Loucy (cell line): ENCODE results near the gene CACNB2.
A peak's percentile ranks its signal among the peaks of the same experiment; 100 is the strongest.

Experiments
- H2AFZ ChIP-seq: fragments of 200-600 bp; sonication (generic); 2 replicates; pipeline ENCODE4 v1.6.0; 2016; ENCODE audit warnings: antibody characterized with exemption, mild to moderate bottlenecking, low read length, moderate library complexity
- H3F3A ChIP-seq: fragments of 200-600 bp; 2 replicates; pipeline ENCODE4 v1.6.0; 2016; ENCODE audit warnings: antibody characterized with exemption, low read depth, mild to moderate bottlenecking
- H3K27me3 ChIP-seq: fragments of 200-600 bp; sonication (generic); 2 replicates; pipeline ENCODE4 v1.6.1; 2014; ENCODE audit warnings: low read length, mild to moderate bottlenecking; ENCODE audit not compliant: insufficient read depth, poor library complexity, severe bottlenecking
- H3K36me3 ChIP-seq: fragments of 200-600 bp; sonication (generic); 2 replicates; pipeline ENCODE4 v1.6.1; 2016; ENCODE audit warnings: low read length; ENCODE audit not compliant: insufficient read depth
- H3K4me1 ChIP-seq: fragments of 200-600 bp; sonication (generic); 2 replicates; pipeline ENCODE4 v1.5.1; 2014; ENCODE audit warnings: low read length, mild to moderate bottlenecking; ENCODE audit not compliant: insufficient read depth, poor library complexity, severe bottlenecking
- H3K4me2 ChIP-seq: fragments of 200-600 bp; sonication (generic); 2 replicates; pipeline ENCODE4 v1.6.0; 2014; ENCODE audit warnings: antibody characterized with exemption, low read length, low read depth, mild to moderate bottlenecking; ENCODE audit not compliant: poor library complexity, severe bottlenecking
- H3K4me3 ChIP-seq: fragments of 200-600 bp; sonication (generic); 2 replicates; pipeline ENCODE4 v1.5.1; 2014; ENCODE audit warnings: low read length, mild to moderate bottlenecking, mixed read lengths; ENCODE audit not compliant: poor library complexity, severe bottlenecking
- H3K79me2 ChIP-seq: fragments of 200-600 bp; sonication (generic); 2 replicates; pipeline ENCODE4 v1.6.1; 2014; ENCODE audit warnings: low read length; ENCODE audit not compliant: insufficient read depth
- H3K9ac ChIP-seq: fragments of 200-600 bp; sonication (generic); 2 replicates; pipeline ENCODE4 v1.6.0; 2014; ENCODE audit warnings: mild to moderate bottlenecking, low read depth, low read length, moderate library complexity; ENCODE audit not compliant: poor library complexity, severe bottlenecking
- H3K9me2 ChIP-seq: fragments of 200-600 bp; sonication (generic); replicated peaks from 2 replicates; pipeline ENCODE4 v1.6.1; 2016; ENCODE audit warnings: low read depth, low read length, mixed read lengths
- H3K9me3 ChIP-seq: fragments of 200-600 bp; sonication (generic); 2 replicates; pipeline ENCODE4 v1.6.1; 2014; ENCODE audit warnings: mild to moderate bottlenecking, antibody characterized with exemption, low read length, low read depth; ENCODE audit not compliant: insufficient read depth
- H4K20me1 ChIP-seq: fragments of 200-600 bp; sonication (generic); 2 replicates; pipeline ENCODE4 v1.6.0; 2014; ENCODE audit warnings: antibody characterized with exemption, low read length, mild to moderate bottlenecking; ENCODE audit not compliant: insufficient read depth, poor library complexity, severe bottlenecking
- CTCF ChIP-seq: fragments of 200-600 bp; sonication (generic); conservative IDR thresholded peaks from 2 replicates; pipeline ENCODE4 v1.5.1; 2014; ENCODE audit warnings: mild to moderate bottlenecking, antibody characterized with exemption, low read length
- EZH2phosphoT487 ChIP-seq: fragments of 200-600 bp; IDR thresholded peaks from 2 replicates; pipeline ENCODE4 v1.6.1; 2018; ENCODE audit warnings: antibody characterized with exemption, mild to moderate bottlenecking, moderate library complexity, borderline replicate concordance

The CACNB2 gene

DNA sequence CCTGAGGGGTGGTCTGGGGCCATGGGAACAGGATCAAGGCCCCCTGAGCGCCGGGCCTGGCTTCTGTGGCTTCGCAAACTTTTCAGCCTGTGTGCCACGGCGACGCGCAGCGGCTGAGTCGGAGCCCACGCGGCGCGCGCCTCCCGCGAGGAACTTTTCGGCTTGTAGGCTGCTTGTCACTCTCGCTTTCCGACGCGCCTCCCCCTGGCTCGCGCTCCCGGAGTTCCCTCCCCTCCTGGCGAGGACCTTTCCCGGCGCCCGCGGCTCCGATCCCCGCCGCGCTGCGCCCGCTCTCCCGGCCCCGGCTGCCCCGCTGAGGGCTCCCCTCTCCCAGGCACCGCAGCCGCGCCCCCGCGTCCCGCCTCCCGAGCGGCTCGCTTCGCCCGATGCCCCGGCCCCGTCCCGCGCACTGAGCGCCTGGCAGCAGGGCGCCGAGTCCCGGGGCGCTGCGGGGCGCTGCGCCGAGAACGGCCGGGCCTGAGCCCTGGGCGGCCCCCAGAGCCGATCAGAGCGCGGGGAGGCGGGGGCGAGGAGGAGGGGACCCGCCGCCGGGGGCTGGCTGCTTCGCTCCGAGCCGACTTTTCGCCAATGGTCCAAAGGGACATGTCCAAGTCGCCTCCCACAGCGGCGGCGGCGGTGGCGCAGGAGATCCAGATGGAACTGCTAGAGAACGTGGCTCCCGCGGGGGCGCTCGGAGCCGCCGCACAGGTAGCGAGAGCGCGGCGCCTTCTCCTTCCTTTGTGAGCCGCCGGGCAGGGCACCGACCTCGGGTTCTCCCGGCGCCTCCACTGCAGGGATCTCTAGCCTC lies at the start of gene CACNB2:
Gene CACNB2, plus strand, starts transcription at position 276 of the 808 bp plus-strand sequence.
- Histone ChIP-seq H3K27me3 (peaks cover 16% of the 10 kb centered on the region), H3K9me2 (no peaks in the 10 kb centered on the region), H3F3A (no peaks in the 10 kb centered on the region), H3K36me3 (no peaks in the 10 kb centered on the region), H4K20me1 (no peaks in the 10 kb centered on the region), H3K4me3 (peak within 1 kb of the TSS; percentile 48), H2AFZ (peak within 1 kb of the TSS; percentile 25; the same call in 1 of the 2 replicates), H3K9me3 (no peaks in the 10 kb centered on the region), H3K9ac (no peak within 1 kb of the TSS), H3K4me1 (no peaks in the 10 kb centered on the region), H3K79me2 (no peaks in the 10 kb centered on the region), H3K4me2 (peak within 1 kb of the TSS; percentile 47)
- TF ChIP-seq EZH2phosphoT487 (no peak), CTCF (no peak)

DNA sequence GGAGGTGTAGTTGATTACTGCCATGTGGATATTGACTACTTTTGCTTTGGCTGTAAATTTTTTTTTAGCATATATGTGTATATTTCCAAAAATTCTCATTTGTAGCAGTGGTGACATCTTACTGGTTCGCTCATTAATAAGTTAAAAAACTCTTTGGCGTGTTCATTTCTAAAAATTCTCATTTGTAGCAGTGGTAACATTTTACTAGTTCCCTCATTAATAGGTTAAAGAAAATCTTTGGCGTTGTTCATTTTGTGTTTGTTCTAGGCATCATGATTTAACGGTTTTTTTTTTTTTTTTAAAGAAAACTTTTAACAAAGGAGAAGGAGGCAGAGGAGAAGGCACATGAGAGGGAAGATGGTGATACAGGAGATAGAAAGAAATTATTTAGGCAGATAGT lies 45.9 kb upstream of the CACNB2 start:
- no peak overlapping the region for H3K4me3 ChIP-seq
- H3K79me2 ChIP-seq = no peaks in the 10 kb centered on the region
- no peak overlapping the region for H3K9ac ChIP-seq
- no peak overlapping the region for H2AFZ ChIP-seq
- no peaks in the 10 kb centered on the region for H3K9me2 ChIP-seq
- no peaks in the 10 kb centered on the region for H3K36me3 ChIP-seq
- H3F3A ChIP-seq = no peaks in the 10 kb centered on the region
- no peaks in the 10 kb centered on the region for H3K27me3 ChIP-seq
- no peaks in the 10 kb centered on the region for H3K9me3 ChIP-seq
- no peaks in the 10 kb centered on the region for H3K4me1 ChIP-seq
- no peak for TF ChIP-seq CTCF
- no peak for TF ChIP-seq EZH2phosphoT487
- no peak overlapping the region for H3K4me2 ChIP-seq
- H4K20me1 ChIP-seq = no peaks in the 10 kb centered on the region

DNA sequence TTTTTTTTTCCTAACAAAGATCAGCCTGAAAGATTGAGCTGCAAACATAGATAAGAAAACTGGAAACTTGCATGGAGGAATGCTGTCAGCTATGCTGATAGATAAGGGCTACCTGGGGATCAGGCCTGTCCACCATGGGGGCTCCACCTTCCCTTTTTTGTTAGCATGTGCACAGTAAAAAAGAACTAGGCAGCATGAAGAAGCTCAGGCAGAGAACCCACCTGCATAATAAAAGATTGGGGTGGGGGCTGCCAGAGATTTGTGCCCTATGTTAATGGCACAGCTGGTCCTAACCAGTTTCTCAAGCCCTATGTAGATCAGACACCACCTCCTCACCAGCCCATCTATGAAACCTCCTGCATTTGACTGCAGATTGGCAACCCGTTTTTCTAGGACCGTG lies 45.4 kb upstream of the CACNB2 start:
- H3K4me2 ChIP-seq = no peak overlapping the region
- TF ChIP-seq EZH2phosphoT487 = no peak
- no peak for TF ChIP-seq CTCF
- no peak overlapping the region for H3K4me3 ChIP-seq
- H3K36me3 ChIP-seq = no peaks in the 10 kb centered on the region
- H3K9me3 ChIP-seq = no peaks in the 10 kb centered on the region
- no peak overlapping the region for H2AFZ ChIP-seq
- no peak overlapping the region for H3K9ac ChIP-seq
- H3K4me1 ChIP-seq = no peaks in the 10 kb centered on the region
- H4K20me1 ChIP-seq = no peaks in the 10 kb centered on the region
- H3F3A ChIP-seq = no peaks in the 10 kb centered on the region
- H3K9me2 ChIP-seq = no peaks in the 10 kb centered on the region
- no peaks in the 10 kb centered on the region for H3K79me2 ChIP-seq
- no peaks in the 10 kb centered on the region for H3K27me3 ChIP-seq
